HepG2 (cell line): ENCODE results near the gene PPP2R5B. TPM values are rescaled to one million over a fixed set of nuclear protein-coding genes. Genes with fewer than 3 reads are reported as not detected.
A peak's percentile ranks its signal among the peaks of the same experiment; 100 is the strongest.

ENCODE experiments used
- ARHGAP35 ChIP-seq: sonication (generic); formaldehyde crosslinking; IDR thresholded peaks from 2 replicates; pipeline ENCODE4 v1.9.0; 2022; ENCODE audit warnings: mild to moderate bottlenecking, inconsistent platforms, moderate library complexity, missing genetic modification reagents, borderline replicate concordance
- FOSL2 ChIP-seq: sonication (generic); formaldehyde crosslinking; IDR thresholded peaks from 2 replicates; pipeline ENCODE4 v1.4.0; 2020; ENCODE audit warnings: missing genetic modification reagents
- FOXJ3 ChIP-seq: sonication (generic); formaldehyde crosslinking; IDR thresholded peaks from 2 replicates; pipeline ENCODE4 v1.4.0; 2020; ENCODE audit warnings: missing genetic modification reagents, mild to moderate bottlenecking, borderline replicate concordance
- FOXP1 ChIP-seq, 2 experiments: fragments of 450-650 bp in 1 of 2; IDR thresholded peaks; 2 replicates each; pipeline ENCODE4 v1.6.1; 2017 to 2018; ENCODE audit warnings: antibody characterized with exemption in 1 of 2
- KDM3A ChIP-seq: IDR thresholded peaks from 2 replicates; pipeline ENCODE4 v1.6.1; 2018; ENCODE audit warnings: low read depth, missing compliant biosample characterization
- RFXAP ChIP-seq: sonication (generic); formaldehyde crosslinking; IDR thresholded peaks from 2 replicates; pipeline ENCODE4 v1.4.0; 2020; ENCODE audit warnings: missing genetic modification reagents, borderline replicate concordance
- TOE1 ChIP-seq: sonication (generic); formaldehyde crosslinking; IDR thresholded peaks from 2 replicates; pipeline ENCODE4 v1.4.0; 2020; ENCODE audit warnings: mild to moderate bottlenecking, missing genetic modification reagents
- ZFP1 ChIP-seq: IDR thresholded peaks from 2 replicates; pipeline ENCODE4 v1.6.1; 2016
- ZNF331 ChIP-seq: sonication (generic); formaldehyde crosslinking; IDR thresholded peaks from 2 replicates; pipeline ENCODE4 v1.4.0; 2020; ENCODE audit warnings: missing genetic modification reagents
- ZNF451 ChIP-seq: sonication (generic); formaldehyde crosslinking; IDR thresholded peaks from 2 replicates; pipeline ENCODE4 v1.5.0; 2020; ENCODE audit warnings: mild to moderate bottlenecking, missing genetic modification reagents
- ZNF614 ChIP-seq: IDR thresholded peaks from 2 replicates; pipeline ENCODE4 v1.6.1; 2018; ENCODE audit warnings: missing biosample characterization, missing genetic modification reagents, inconsistent platforms, borderline replicate concordance
- ZNF678 ChIP-seq: sonication (generic); formaldehyde crosslinking; IDR thresholded peaks from 2 replicates; pipeline ENCODE4 v1.4.0; 2020; ENCODE audit warnings: mild to moderate bottlenecking, missing genetic modification reagents
- ZNF775 ChIP-seq: sonication (generic); formaldehyde crosslinking; IDR thresholded peaks from 2 replicates; pipeline ENCODE4 v1.4.0; 2020; ENCODE audit warnings: missing genetic modification reagents, mild to moderate bottlenecking, moderate library complexity, borderline replicate concordance
- ZNF788 ChIP-seq: sonication (generic); formaldehyde crosslinking; IDR thresholded peaks from 2 replicates; pipeline ENCODE4 v1.5.0; 2020; ENCODE audit warnings: mild to moderate bottlenecking, missing genetic modification reagents, borderline replicate concordance
- polyA plus RNA-seq, 8 experiments: library from polyadenylated mRNA; depleted of rRNA in 3 of 8; stranded (reverse) in 7 of 8; unstranded in 1 of 8; fragments of >200 nt; fragmentation: Illumina TruSeq in 4 of 8; extraction: Trizol in 4 of 8; gene quantifications; 2 replicates each; pipeline versions ENCODE4 v1.2.1 to v1.2.3, GENCODE V29; 2011 to 2016; ENCODE audit warnings: low read depth in 4 of 8, missing spikeins in 1 of 8, mixed read lengths in 1 of 8; ENCODE audit not compliant: insufficient read depth in 1 of 8
- total RNA-seq, 5 experiments: library from RNA; depleted of rRNA; stranded (reverse); fragments of >200 nt; fragmentation: Illumina TruSeq; extraction: Trizol; gene quantifications; 2 replicates each; pipeline ENCODE4 v1.2.3, GENCODE V29; 2016; ENCODE audit warnings: low read depth in 1 of 5
- TF ChIP-seq, protein P1 (sequence below): sonication (generic); formaldehyde crosslinking; IDR thresholded peaks from 2 replicates; pipeline ENCODE4 v1.5.1; 2020; ENCODE audit warnings: missing genetic modification reagents, mild to moderate bottlenecking, borderline replicate concordance
- TF ChIP-seq, protein P2 (sequence below): IDR thresholded peaks from 2 replicates; pipeline ENCODE4 v1.6.1; 2016; ENCODE audit warnings: low read depth, missing genetic modification reagents, missing compliant biosample characterization
- TF ChIP-seq, protein P3 (sequence below): IDR thresholded peaks from 2 replicates; pipeline ENCODE4 v1.6.1; 2016; ENCODE audit warnings: low read depth
- TF ChIP-seq, protein P4 (sequence below): sonication (generic); formaldehyde crosslinking; IDR thresholded peaks from 2 replicates; pipeline ENCODE4 v1.4.0; 2020; ENCODE audit warnings: missing genetic modification reagents

The PPP2R5B gene
- total and polyA plus RNA-seq, 2 of the 13 experiments (the other 11 are each of a cell fraction or from before 2014, with no cell fraction given): 2.3 to 8.3 TPM

DNA sequence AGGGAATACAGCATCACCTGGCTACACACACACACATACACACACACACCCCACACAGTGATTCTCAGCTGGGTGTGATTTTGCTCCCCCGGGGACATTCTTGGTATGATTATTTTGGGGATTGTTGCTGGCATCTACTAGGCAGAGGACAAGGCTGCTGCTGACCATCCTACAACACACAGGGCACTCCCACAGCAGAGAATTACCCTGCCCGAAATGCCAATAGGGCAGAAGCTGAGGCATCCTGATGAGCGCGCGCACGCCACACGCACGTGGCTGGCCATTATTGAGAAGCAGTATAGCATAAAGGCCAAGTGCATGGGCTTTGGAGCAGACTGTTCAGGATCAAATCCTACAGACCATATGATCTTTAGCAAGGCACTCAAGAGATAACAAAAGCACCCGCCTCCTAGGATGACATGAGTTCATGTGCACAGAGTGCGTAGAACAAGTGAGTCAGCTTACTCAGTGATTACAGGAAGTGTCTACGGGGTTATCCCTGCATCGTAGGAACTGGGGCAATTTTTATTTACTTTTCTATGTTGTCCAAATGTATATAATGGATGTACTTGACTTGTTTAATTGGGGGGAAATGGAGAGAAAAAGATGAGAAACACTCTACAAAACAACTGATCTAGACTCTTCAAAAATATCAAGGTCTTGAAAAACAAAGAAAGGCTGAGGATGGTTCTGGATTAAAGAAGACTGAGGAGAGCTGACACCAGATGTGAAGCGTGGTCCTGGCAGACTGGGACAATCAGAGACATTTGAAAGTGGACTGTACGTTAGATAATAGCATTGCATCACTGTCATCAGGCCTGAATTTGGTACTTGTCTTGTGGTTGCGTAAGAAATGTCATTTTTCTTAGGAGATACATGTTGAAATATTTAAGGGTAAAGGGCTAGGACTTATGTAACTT, 38.9 kb upstream of the PPP2R5B start (continued):
- TF ChIP-seq KDM3A (CRISPR knock-in tag): no peak
- 0 out of 2 replicates have a peak, but pooled peaks have one; percentile 17 for TF ChIP-seq ZNF331 (CRISPR knock-in tag)
- TF ChIP-seq ZNF614 (CRISPR knock-in tag): 0 out of 2 replicates have a peak, but pooled peaks have one; percentile 6
- no peak for TF ChIP-seq TOE1 (CRISPR knock-in tag)
- TF ChIP-seq RFXAP (CRISPR knock-in tag): no peak
- TF ChIP-seq ARHGAP35 (CRISPR knock-in tag): no peak
- TF ChIP-seq, protein P1, sequence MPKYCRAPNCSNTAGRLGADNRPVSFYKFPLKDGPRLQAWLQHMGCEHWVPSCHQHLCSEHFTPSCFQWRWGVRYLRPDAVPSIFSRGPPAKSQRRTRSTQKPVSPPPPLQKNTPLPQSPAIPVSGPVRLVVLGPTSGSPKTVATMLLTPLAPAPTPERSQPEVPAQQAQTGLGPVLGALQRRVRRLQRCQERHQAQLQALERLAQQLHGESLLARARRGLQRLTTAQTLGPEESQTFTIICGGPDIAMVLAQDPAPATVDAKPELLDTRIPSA (CRISPR knock-in tag): no peak
- TF ChIP-seq ZNF451 (CRISPR knock-in tag): no peak
- TF ChIP-seq ZNF678 (CRISPR knock-in tag): no peak
- 0 out of 2 replicates have a peak, but pooled peaks have one; percentile 45 for TF ChIP-seq ZFP1
- TF ChIP-seq, protein P2, sequence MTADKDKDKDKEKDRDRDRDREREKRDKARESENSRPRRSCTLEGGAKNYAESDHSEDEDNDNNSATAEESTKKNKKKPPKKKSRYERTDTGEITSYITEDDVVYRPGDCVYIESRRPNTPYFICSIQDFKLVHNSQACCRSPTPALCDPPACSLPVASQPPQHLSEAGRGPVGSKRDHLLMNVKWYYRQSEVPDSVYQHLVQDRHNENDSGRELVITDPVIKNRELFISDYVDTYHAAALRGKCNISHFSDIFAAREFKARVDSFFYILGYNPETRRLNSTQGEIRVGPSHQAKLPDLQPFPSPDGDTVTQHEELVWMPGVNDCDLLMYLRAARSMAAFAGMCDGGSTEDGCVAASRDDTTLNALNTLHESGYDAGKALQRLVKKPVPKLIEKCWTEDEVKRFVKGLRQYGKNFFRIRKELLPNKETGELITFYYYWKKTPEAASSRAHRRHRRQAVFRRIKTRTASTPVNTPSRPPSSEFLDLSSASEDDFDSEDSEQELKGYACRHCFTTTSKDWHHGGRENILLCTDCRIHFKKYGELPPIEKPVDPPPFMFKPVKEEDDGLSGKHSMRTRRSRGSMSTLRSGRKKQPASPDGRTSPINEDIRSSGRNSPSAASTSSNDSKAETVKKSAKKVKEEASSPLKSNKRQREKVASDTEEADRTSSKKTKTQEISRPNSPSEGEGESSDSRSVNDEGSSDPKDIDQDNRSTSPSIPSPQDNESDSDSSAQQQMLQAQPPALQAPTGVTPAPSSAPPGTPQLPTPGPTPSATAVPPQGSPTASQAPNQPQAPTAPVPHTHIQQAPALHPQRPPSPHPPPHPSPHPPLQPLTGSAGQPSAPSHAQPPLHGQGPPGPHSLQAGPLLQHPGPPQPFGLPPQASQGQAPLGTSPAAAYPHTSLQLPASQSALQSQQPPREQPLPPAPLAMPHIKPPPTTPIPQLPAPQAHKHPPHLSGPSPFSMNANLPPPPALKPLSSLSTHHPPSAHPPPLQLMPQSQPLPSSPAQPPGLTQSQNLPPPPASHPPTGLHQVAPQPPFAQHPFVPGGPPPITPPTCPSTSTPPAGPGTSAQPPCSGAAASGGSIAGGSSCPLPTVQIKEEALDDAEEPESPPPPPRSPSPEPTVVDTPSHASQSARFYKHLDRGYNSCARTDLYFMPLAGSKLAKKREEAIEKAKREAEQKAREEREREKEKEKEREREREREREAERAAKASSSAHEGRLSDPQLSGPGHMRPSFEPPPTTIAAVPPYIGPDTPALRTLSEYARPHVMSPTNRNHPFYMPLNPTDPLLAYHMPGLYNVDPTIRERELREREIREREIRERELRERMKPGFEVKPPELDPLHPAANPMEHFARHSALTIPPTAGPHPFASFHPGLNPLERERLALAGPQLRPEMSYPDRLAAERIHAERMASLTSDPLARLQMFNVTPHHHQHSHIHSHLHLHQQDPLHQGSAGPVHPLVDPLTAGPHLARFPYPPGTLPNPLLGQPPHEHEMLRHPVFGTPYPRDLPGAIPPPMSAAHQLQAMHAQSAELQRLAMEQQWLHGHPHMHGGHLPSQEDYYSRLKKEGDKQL (CRISPR knock-in tag): no peak; the same call in 1 of the 2 replicates
- peak; percentile 88 for TF ChIP-seq FOSL2 (CRISPR knock-in tag)
- TF ChIP-seq FOXP1 (IDR thresholded peaks at IDR 0.05): no peak
- peak; percentile 43; the same call in 1 of the 2 replicates for TF ChIP-seq FOXP1 (CRISPR knock-in tag; IDR thresholded peaks at IDR 0.05)
- no peak for TF ChIP-seq ZNF775 (CRISPR knock-in tag)
- TF ChIP-seq FOXJ3 (CRISPR knock-in tag): no peak
- TF ChIP-seq, protein P3, sequence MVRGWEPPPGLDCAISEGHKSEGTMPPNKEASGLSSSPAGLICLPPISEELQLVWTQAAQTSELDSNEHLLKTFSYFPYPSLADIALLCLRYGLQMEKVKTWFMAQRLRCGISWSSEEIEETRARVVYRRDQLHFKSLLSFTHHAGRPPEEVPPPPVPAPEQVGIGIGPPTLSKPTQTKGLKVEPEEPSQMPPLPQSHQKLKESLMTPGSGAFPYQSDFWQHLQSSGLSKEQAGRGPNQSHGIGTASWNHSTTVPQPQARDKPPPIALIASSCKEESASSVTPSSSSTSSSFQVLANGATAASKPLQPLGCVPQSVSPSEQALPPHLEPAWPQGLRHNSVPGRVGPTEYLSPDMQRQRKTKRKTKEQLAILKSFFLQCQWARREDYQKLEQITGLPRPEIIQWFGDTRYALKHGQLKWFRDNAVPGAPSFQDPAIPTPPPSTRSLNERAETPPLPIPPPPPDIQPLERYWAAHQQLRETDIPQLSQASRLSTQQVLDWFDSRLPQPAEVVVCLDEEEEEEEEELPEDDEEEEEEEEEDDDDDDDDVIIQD (CRISPR knock-in tag): no peak
- no peak for TF ChIP-seq ZNF788
- TF ChIP-seq, protein P4, sequence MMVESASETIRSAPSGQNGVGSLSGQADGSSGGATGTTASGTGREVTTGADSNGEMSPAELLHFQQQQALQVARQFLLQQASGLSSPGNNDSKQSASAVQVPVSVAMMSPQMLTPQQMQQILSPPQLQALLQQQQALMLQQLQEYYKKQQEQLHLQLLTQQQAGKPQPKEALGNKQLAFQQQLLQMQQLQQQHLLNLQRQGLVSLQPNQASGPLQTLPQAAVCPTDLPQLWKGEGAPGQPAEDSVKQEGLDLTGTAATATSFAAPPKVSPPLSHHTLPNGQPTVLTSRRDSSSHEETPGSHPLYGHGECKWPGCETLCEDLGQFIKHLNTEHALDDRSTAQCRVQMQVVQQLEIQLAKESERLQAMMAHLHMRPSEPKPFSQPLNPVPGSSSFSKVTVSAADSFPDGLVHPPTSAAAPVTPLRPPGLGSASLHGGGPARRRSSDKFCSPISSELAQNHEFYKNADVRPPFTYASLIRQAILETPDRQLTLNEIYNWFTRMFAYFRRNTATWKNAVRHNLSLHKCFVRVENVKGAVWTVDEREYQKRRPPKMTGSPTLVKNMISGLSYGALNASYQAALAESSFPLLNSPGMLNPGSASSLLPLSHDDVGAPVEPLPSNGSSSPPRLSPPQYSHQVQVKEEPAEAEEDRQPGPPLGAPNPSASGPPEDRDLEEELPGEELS (CRISPR knock-in tag): no peak
